Activated T-cell treated with anti-CD3 and anti-CD28 coated beads for 24 hours (primary cell): ENCODE data around the gene MYCT1.

ENCODE experiments used
- DNase-seq: peaks from one replicate; pipeline ENCODE4 v3.0.0-alpha.2; 2020; ENCODE audit warnings: low read depth

MYCT1 gene

GRCh38 chr6:152723398-152723797 lies 25.7 kb downstream of the MYCT1 start:
- DNase-seq, result no peak

DNA sequence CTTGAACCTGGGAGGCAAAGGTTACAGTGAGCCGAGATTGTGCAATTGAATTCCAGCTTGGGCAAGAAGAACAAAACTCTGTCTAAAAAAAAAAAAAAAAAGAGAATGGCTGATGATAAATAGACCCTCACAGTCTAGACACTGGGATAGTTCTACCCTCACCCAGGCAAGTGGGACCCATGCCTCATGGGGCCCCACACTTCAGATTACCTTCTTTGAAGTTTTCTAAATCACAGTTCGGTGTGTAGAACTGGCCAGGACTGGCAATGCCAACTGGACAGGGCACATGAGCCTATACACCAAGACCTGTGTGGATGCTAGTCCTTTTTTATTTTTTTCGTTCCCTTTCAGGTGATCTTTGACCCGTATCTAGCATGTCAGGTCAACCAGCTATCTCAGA lies 28.6 kb downstream of the MYCT1 start:
- no peak for DNase-seq

GRCh38 chr6:152727507-152727906 lies 29.8 kb downstream of the MYCT1 start:
- no peak for DNase-seq

DNA sequence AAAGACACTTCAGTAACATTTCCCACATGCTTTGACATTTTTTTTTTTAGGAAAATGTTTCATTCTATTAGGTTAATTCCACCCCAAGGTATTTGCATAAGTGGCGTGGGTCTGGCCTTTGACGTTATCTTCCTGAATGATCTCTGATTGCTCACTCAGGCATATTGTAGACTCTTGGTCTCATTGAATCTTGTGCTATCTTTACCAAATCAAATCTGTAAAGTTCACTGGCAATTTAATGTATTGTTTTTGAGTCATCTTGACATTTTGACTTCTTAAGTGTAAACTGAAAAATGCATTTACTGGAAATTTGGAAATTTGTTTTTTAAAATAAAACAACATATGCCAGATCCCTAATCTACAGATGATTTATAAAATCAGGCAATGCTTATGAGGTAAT lies 36.9 kb downstream of the MYCT1 start:
- DNase-seq, result no peak

DNA sequence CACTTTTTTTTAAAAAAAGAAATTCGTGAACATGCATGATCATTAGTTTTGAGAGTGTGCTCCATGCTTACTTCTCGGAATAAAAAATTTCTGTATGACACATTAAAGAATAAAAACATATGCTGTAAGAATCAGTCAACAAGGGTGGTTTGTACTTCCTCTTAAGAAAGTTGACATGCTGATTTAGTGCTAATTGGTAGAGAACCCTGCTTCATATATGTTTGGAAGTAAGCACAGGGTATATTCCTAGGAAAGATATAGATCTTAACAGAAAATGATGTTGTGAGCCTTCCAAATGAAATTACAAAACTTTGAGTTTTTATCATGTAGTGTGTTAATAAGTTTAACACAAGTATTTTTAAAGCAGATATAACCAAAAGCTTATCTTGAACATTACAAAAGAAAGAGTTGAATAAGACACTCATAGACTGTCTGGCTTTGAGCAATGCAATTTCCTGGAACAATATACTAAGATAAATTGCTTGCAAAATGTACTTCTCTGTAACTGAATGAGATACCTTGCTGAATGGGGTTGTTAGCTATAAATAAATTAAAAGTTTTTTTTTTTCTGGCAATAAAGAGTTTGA lies 39.1 kb downstream of the MYCT1 start:
- DNase-seq, result no peak

DNA sequence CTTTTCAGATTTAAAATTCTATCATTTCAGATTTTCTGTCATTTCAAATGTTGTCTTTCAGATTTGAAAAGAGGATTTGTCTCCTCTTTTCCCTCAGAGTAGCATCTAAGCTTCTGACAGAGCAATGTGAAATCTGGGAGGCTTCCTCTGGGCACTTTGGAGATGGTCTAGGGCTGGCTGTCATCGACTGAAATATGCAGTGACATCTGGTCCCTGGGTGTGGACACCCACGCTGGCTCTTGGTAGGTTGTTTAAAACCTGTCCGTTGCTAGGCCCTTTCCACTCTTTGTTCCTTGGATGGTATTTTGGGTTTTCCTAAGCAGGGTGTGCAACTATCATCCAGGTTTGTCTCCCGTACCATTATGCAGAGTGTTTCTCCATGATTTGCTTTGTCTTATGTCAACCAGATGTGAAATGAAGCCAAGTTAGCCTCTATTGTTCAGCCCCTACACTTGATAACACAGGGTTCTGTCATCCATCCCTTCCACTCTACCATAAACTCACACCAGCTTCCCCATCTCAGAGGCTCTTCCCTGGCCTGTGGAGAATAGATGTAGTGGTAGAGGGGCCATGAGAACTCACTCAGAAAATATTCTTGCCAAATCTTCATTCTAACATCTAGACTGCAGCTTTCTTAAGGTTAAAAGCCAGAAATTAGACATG lies 47.9 kb downstream of the MYCT1 start:
- DNase-seq, result no peak

- DNase-seq, result no peak
These were observed 48.5 kb downstream of the MYCT1 start for GRCh38 chr6:152746172-152746553.

- no peak for DNase-seq
These were observed 51.1 kb downstream of the MYCT1 start for GRCh38 chr6:152748843-152749242.

GRCh38 chr6:152749336-152749735 lies 51.6 kb downstream of the MYCT1 start:
- no peak for DNase-seq

DNA sequence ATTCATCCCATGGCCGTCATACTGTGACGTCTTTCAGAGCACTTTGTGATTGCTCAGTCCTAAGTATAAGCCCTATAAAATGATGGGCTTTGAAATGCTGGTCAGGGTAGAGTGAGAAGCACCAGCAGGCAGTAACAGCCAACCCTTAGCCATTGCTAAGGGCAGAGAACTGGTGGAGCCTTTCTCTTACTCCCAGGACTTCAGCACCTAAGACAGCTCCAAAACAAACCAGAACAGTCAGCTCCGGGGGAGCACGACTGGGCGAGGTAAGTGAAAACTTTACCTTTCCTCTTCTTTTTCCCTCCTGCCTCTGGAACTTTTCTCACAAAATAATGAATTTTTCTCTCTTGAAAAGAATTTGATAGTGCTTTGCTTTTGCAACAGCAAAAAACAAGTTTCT lies 53.0 kb downstream of the MYCT1 start, which contains the start of gene VIP:
Gene VIP (plus strand): TSS at position 104 of the 400 bp plus-strand sequence. CDS start 1,381 bp downstream, outside the sequence.
- no peak for DNase-seq

DNA sequence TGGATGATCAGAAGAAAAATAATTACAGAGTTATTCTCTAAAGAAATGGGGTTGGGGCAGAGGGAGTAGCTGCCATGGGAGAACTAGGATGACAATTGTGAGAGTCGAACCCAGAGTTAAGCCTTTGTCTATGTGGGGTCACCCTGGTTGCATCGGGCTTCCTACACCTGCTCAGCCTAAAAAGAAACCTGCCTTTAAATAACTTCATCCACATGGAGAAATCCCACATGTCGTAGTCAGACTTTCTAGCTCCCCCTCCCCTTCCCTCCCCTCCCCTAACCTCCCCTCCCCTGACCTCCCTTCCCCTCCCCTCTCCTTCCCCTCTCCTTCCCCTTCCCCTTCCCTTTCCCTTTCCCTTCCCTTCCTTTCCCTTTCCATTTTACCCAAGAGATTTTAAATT lies 67.6 kb downstream of the MYCT1 start:
- DNase-seq, result no peak

DNA sequence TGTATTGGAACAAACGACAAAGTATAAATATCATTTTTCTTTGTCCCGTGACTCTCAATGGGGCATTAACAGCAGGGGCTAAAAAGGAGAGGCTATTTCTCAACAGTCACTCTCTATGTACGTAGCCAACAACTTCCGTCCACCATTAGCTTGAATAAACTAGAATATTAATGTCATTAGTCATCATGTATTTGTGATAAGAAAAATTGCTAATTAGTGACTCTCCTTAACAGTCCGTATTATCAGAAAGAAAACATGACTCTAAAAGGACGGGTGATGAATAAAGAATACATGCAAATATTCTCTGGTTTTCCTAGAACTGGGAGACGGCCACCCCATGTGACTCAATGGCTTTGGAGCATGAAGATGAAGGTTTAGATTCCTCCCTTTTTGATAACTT lies 71.5 kb downstream of the MYCT1 start:
- DNase-seq, result no peak

GRCh38 chr6:152769993-152770392 lies 72.3 kb downstream of the MYCT1 start:
- no peak for DNase-seq

- no peak for DNase-seq
These were observed 73.5 kb downstream of the MYCT1 start for GRCh38 chr6:152771061-152771687.
